ENCODE data around the gene ELOVL2. TPM values are rescaled to one million over a fixed set of nuclear protein-coding genes. Genes with fewer than 3 reads are reported as not detected.

ELOVL2 gene
- total and polyA plus RNA-seq, 10 of the 15 experiments (the other 5 are each of a cell fraction or from before 2014, with no cell fraction given) = 0.01 to 0.03 TPM; not detected in 8

- BruUV-seq (replicated peaks) = no TSS peak
- in situ Hi-C loops (cut with MboI) (loop anchor here (5.0 to 10.0 kb wide), 2 partner anchors 112 to 595 kb away; no protein-coding TSS in a partner anchor), intact Hi-C loops (cut with micrococcal nuclease; ENCODE audit: unreplicated experiment) (loop anchor here (1.0 to 5.0 kb wide), 4 partner anchors 115 to 592 kb away; no protein-coding TSS in a partner anchor)
- SMC1A ChIA-PET (ENCODE audit: uncharacterized antibody, unreplicated experiment) = interaction anchor here (0.6 to 4.2 kb wide), 10 partner anchors 12 to 885 kb away, joined by 3 to 85 read pairs (median 4); no protein-coding TSS in a partner anchor
- ATAC-seq (no peak), FAIRE-seq (no peak), DNase-seq (ENCODE audit: low read depth, low spot score) (no peak)
- Histone ChIP-seq H3K4me1 (ENCODE audit: control insufficient read depth, insufficient read depth, low read length) (no peaks in the 10 kb centered on the region), H3K9ac (ENCODE audit: control insufficient read depth, insufficient read depth, low read length) (no peak overlapping the region), H3K36me3 (ENCODE audit: control insufficient read depth in 2 of 2, insufficient read depth in 2 of 2, low read length in 1 of 2) (no peaks in the 10 kb centered on the region), H3K27ac (ENCODE audit: control insufficient read depth, insufficient read depth) (no peak overlapping the region), H2AFZ (ENCODE audit: control insufficient read depth, low read depth, low read length) (no peak overlapping the region), H3K27me3 (replicated peaks in 1 of 2; ENCODE audit: control insufficient read depth in 2 of 2, insufficient read depth in 2 of 2, low read length in 1 of 2) (no peaks in the 10 kb centered on the region), H3K79me2 (ENCODE audit: control insufficient read depth, insufficient read depth, low read length) (no peaks in the 10 kb centered on the region), H3K9me3 (replicated peaks; ENCODE audit: control insufficient read depth, insufficient read depth, low read length) (no peaks in the 10 kb centered on the region), H3K4me3 (no peak overlapping the region), H4K20me1 (ENCODE audit: control insufficient read depth, insufficient read depth) (no peaks in the 10 kb centered on the region), H3K4me2 (ENCODE audit: control insufficient read depth, insufficient read depth) (no peak overlapping the region)
- WGBS (ENCODE audit: insufficient coverage, insufficient replicate concordance, low lambda C conversion rate, missing lambda C conversion rate) = 50% methylated on average over 2 of the region's 2 CpGs
- RAD21 ChIA-PET (ENCODE audit: unreplicated experiment) = interaction anchor here (0.5 to 3.6 kb wide), 7 partner anchors 74 to 591 kb away, joined by 3 to 28 read pairs (median 8); no protein-coding TSS in a partner anchor
- POLR2A ChIA-PET = no interaction called here
- CTCF ChIA-PET = interaction anchor here (1.0 to 5.3 kb wide), 14 partner anchors 10 to 591 kb away, joined by 3 to 114 read pairs (median 10); no protein-coding TSS in a partner anchor
- TF ChIP-seq NBN (IDR thresholded peaks at IDR 0.05) (no peak), STAT1 (conservative IDR thresholded peaks at IDR 0.05) (no peak), MEF2A (IDR thresholded peaks at IDR 0.05; ENCODE audit: insufficient read depth, low read depth, low read length) (no peak)
- TF ChIP-seq, protein P1, sequence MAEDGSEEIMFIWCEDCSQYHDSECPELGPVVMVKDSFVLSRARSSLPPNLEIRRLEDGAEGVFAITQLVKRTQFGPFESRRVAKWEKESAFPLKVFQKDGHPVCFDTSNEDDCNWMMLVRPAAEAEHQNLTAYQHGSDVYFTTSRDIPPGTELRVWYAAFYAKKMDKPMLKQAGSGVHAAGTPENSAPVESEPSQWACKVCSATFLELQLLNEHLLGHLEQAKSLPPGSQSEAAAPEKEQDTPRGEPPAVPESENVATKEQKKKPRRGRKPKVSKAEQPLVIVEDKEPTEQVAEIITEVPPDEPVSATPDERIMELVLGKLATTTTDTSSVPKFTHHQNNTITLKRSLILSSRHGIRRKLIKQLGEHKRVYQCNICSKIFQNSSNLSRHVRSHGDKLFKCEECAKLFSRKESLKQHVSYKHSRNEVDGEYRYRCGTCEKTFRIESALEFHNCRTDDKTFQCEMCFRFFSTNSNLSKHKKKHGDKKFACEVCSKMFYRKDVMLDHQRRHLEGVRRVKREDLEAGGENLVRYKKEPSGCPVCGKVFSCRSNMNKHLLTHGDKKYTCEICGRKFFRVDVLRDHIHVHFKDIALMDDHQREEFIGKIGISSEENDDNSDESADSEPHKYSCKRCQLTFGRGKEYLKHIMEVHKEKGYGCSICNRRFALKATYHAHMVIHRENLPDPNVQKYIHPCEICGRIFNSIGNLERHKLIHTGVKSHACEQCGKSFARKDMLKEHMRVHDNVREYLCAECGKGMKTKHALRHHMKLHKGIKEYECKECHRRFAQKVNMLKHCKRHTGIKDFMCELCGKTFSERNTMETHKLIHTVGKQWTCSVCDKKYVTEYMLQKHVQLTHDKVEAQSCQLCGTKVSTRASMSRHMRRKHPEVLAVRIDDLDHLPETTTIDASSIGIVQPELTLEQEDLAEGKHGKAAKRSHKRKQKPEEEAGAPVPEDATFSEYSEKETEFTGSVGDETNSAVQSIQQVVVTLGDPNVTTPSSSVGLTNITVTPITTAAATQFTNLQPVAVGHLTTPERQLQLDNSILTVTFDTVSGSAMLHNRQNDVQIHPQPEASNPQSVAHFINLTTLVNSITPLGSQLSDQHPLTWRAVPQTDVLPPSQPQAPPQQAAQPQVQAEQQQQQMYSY (CRISPR knock-in tag; IDR thresholded peaks at IDR 0.05) = no peak
- TF ChIP-seq, protein P2, sequence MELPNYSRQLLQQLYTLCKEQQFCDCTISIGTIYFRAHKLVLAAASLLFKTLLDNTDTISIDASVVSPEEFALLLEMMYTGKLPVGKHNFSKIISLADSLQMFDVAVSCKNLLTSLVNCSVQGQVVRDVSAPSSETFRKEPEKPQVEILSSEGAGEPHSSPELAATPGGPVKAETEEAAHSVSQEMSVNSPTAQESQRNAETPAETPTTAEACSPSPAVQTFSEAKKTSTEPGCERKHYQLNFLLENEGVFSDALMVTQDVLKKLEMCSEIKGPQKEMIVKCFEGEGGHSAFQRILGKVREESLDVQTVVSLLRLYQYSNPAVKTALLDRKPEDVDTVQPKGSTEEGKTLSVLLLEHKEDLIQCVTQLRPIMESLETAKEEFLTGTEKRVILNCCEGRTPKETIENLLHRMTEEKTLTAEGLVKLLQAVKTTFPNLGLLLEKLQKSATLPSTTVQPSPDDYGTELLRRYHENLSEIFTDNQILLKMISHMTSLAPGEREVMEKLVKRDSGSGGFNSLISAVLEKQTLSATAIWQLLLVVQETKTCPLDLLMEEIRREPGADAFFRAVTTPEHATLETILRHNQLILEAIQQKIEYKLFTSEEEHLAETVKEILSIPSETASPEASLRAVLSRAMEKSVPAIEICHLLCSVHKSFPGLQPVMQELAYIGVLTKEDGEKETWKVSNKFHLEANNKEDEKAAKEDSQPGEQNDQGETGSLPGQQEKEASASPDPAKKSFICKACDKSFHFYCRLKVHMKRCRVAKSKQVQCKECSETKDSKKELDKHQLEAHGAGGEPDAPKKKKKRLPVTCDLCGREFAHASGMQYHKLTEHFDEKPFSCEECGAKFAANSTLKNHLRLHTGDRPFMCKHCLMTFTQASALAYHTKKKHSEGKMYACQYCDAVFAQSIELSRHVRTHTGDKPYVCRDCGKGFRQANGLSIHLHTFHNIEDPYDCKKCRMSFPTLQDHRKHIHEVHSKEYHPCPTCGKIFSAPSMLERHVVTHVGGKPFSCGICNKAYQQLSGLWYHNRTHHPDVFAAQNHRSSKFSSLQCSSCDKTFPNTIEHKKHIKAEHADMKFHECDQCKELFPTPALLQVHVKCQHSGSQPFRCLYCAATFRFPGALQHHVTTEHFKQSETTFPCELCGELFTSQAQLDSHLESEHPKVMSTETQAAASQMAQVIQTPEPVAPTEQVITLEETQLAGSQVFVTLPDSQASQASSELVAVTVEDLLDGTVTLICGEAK (IDR thresholded peaks at IDR 0.05; ENCODE audit: borderline replicate concordance) = no peak
Measured at GRCh38 chr6:11069760-11070159, 25.7 kb upstream of the ELOVL2 start.

Data from GM12878 (cell line).